ENCODE results near the gene TBC1D16. TPM values are rescaled to one million over a fixed set of nuclear protein-coding genes. Genes with fewer than 3 reads are reported as not detected.

The TBC1D16 gene
- total RNA-seq, 1 experiment from 2014 or later: 35.9 TPM

DNA sequence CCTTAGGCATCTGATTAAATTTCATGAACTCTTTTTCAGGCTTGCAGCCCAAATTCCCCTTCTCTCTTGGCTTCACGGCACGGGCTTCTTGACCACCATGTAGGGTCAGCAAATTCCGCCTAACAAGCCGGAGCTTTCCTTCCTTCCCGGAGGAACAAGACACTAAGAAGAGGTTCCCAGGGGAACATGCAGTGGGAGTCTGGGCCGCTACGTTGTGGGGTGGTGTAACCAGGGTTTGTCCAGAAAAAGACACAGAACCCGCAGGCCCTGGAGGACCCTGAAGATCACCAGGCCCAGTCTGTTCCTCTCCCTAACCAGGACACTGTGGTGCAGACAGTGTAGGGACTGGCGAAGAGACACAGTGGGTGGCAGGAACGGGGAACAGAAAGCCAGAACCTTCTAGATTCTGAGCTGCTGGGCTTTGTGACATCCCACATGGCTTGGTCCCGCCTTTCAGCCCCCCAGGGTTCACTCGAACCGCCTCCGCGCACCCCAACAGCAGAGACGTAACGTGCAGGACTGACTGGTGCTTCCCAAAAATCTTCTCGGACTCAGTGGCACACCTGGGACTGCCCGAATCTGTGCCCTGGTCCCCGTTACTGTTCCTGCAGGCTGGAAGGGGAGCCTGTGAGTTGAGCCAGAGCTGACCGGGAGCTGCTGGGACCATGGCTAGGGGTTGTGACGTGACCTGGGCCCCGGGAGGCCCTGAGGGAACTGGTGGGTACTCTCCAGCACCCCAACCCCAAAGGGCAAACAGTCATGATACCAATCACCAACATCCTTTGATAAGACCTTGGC lies 55.2 kb downstream of the TBC1D16 start:
- no TSS peak for BruUV-seq (replicated peaks)
- intact Hi-C loops (cut with micrococcal nuclease; ENCODE audit: unreplicated experiment): no loop called here
- Mint-ChIP-seq H3K36me3 (ENCODE audit: insufficient read depth, unreplicated experiment) (peaks cover 4% of the 10 kb centered on the region), H3K27ac (ENCODE audit: unreplicated experiment) (no peak overlapping the region), H3K27me3 (ENCODE audit: unreplicated experiment) (no peaks in the 10 kb centered on the region), H3K4me1 (ENCODE audit: low read depth, unreplicated experiment) (peaks cover 22% of the 10 kb centered on the region), H3K9me3 (ENCODE audit: low read depth, unreplicated experiment) (no peaks in the 10 kb centered on the region), H3K4me3 (ENCODE audit: low read depth, unreplicated experiment) (no peak overlapping the region)
- no peak for DNase-seq
- CTCF ChIA-PET: no interaction called here
- TF ChIP-seq, protein P1, sequence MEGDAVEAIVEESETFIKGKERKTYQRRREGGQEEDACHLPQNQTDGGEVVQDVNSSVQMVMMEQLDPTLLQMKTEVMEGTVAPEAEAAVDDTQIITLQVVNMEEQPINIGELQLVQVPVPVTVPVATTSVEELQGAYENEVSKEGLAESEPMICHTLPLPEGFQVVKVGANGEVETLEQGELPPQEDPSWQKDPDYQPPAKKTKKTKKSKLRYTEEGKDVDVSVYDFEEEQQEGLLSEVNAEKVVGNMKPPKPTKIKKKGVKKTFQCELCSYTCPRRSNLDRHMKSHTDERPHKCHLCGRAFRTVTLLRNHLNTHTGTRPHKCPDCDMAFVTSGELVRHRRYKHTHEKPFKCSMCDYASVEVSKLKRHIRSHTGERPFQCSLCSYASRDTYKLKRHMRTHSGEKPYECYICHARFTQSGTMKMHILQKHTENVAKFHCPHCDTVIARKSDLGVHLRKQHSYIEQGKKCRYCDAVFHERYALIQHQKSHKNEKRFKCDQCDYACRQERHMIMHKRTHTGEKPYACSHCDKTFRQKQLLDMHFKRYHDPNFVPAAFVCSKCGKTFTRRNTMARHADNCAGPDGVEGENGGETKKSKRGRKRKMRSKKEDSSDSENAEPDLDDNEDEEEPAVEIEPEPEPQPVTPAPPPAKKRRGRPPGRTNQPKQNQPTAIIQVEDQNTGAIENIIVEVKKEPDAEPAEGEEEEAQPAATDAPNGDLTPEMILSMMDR (IDR thresholded peaks at IDR 0.05; ENCODE audit: unreplicated experiment): no peak

DNA sequence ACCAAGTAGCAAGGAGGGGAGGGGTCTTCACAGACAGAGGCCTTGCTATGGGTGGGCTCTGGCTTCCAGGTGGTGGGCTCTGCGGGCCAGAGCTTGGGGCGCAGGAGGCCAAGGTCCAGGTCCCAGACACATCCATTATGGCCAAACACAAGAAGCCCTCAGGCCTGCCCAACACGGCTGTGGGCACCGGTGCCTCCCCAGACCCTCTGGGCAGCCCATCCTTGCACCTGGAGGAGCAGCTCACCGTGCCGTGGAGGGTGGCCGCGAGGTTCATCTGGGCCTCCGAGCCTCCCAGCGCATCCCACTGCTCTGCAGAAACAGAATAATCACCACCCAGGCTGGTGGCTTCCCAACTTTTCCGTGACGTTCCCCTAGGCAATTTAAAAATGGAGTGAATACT lies 55.9 kb downstream of the TBC1D16 start:
- Mint-ChIP-seq H3K9me3 (ENCODE audit: low read depth, unreplicated experiment) (no peaks in the 10 kb centered on the region), H3K4me1 (ENCODE audit: low read depth, unreplicated experiment) (peaks cover 15% of the 10 kb centered on the region), H3K4me3 (ENCODE audit: low read depth, unreplicated experiment) (no peak overlapping the region), H3K27me3 (ENCODE audit: unreplicated experiment) (no peaks in the 10 kb centered on the region), H3K27ac (ENCODE audit: unreplicated experiment) (no peak overlapping the region), H3K36me3 (ENCODE audit: insufficient read depth, unreplicated experiment) (peaks cover 4% of the 10 kb centered on the region)
- TF ChIP-seq, protein P1 (IDR thresholded peaks at IDR 0.05; ENCODE audit: unreplicated experiment): no peak
- intact Hi-C loops (cut with micrococcal nuclease; ENCODE audit: unreplicated experiment): no loop called here
- no TSS peak for BruUV-seq (replicated peaks)
- CTCF ChIA-PET: no interaction called here
- no peak for DNase-seq

DNA sequence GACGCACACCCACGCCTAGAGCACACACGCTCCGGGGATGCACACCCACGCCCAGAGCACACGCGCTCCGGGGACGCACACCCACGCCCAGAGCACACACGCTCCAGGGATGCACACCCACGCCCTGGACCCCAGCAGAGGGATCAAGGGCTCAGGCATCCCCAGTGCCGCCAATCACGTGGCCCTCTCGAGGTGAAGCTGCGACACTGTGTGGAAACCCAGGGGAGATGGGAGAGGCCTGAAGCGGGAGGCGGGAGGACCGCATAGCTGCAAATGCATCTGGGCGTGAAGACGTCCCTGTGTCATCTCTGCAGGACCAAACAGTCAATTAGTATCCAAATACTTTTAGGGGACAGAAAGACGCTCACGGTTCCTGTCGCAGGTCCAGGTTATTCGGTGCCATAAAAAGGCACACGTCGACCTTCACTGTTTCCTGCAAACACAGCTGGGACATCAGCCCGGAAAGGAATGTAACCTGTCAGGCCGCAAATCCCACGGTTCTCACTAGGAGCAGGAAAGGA lies 56.4 kb downstream of the TBC1D16 start:
- DNase-seq: no peak
- Mint-ChIP-seq H3K36me3 (ENCODE audit: insufficient read depth, unreplicated experiment) (peaks cover 4% of the 10 kb centered on the region), H3K4me3 (ENCODE audit: low read depth, unreplicated experiment) (no peak overlapping the region), H3K27ac (ENCODE audit: unreplicated experiment) (no peak overlapping the region), H3K27me3 (ENCODE audit: unreplicated experiment) (no peaks in the 10 kb centered on the region), H3K4me1 (ENCODE audit: low read depth, unreplicated experiment) (peaks cover 10% of the 10 kb centered on the region), H3K9me3 (ENCODE audit: low read depth, unreplicated experiment) (no peaks in the 10 kb centered on the region)
- intact Hi-C loops (cut with micrococcal nuclease; ENCODE audit: unreplicated experiment): no loop called here
- TF ChIP-seq, protein P1 (IDR thresholded peaks at IDR 0.05; ENCODE audit: unreplicated experiment): no peak
- CTCF ChIA-PET: no interaction called here
- BruUV-seq (replicated peaks): no TSS peak

DNA sequence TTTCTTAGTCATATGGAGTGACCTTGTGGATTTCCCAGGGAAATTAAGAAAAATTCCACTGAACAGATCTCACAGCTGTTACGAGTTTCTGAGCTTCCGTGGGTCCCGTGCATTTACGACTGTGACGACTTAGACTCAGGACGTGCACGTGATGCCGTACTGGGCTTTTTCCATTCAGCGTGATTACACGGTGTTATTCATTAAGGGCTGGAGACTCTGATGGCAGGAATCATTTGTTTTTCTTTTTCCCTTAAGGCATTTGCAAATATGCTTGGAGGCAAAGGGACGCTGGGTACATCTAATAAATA lies 57.2 kb downstream of the TBC1D16 start:
- BruUV-seq (replicated peaks): no TSS peak
- no peak for DNase-seq
- no peak overlapping the region for H3K4me3 Mint-ChIP-seq (ENCODE audit: low read depth, unreplicated experiment)
- TF ChIP-seq, protein P1 (IDR thresholded peaks at IDR 0.05; ENCODE audit: unreplicated experiment): no peak
- intact Hi-C loops (cut with micrococcal nuclease; ENCODE audit: unreplicated experiment): no loop called here
- peaks cover 5% of the 10 kb centered on the region for H3K4me1 Mint-ChIP-seq (ENCODE audit: low read depth, unreplicated experiment)
- no peaks in the 10 kb centered on the region for H3K27me3 Mint-ChIP-seq (ENCODE audit: unreplicated experiment)
- H3K9me3 Mint-ChIP-seq (ENCODE audit: low read depth, unreplicated experiment): no peaks in the 10 kb centered on the region
- CTCF ChIA-PET: no interaction called here
- H3K27ac Mint-ChIP-seq (ENCODE audit: unreplicated experiment): no peak overlapping the region
- H3K36me3 Mint-ChIP-seq (ENCODE audit: insufficient read depth, unreplicated experiment): peaks cover 4% of the 10 kb centered on the region
